Rectal smooth muscle tissue (tissue), 1 donor: ENCODE measurements around the gene ITGAL.
"Not testable (repeated sequence)": the region's sequence is repeated elsewhere in the genome, so short reads cannot be mapped to it uniquely, and the experiment has no call there.

ENCODE experiments used
- H3K27ac ChIP-seq: one replicate; pipeline ENCODE4 v1.7.0; 2013; ENCODE audit warnings: low read depth, low read length, inconsistent platforms
- H3K27me3 ChIP-seq: one replicate; pipeline ENCODE4 v1.7.0; 2013; ENCODE audit warnings: low read length; ENCODE audit not compliant: control insufficient read depth, insufficient read depth
- H3K36me3 ChIP-seq: one replicate; pipeline ENCODE4 v1.7.0; 2013; ENCODE audit warnings: low read length; ENCODE audit not compliant: control insufficient read depth, insufficient read depth
- H3K4me1 ChIP-seq: one replicate; pipeline ENCODE4 v1.7.0; 2013; ENCODE audit warnings: low read length; ENCODE audit not compliant: control insufficient read depth, insufficient read depth
- H3K4me3 ChIP-seq: one replicate; pipeline ENCODE4 v1.7.0; 2013; ENCODE audit warnings: low read length
- H3K9ac ChIP-seq: one replicate; pipeline ENCODE4 v1.7.0; 2013; ENCODE audit warnings: low read length

ITGAL gene

GRCh38 chr16:30464078-30464477, 8.5 kb upstream of the ITGAL start:
- H3K4me3 ChIP-seq = no peak overlapping the region
- no peaks in the 10 kb centered on the region for H3K36me3 ChIP-seq
- H3K4me1 ChIP-seq = no peaks in the 10 kb centered on the region

GRCh38 chr16:30470170-30470512, 2.4 kb upstream of the ITGAL start:
- Histone ChIP-seq H3K27me3 (no peaks in the 10 kb centered on the region), H3K27ac (no peak overlapping the region), H3K4me1 (no peaks in the 10 kb centered on the region), H3K9ac (no peak overlapping the region), H3K4me3 (no peak overlapping the region), H3K36me3 (no peaks in the 10 kb centered on the region)

More at GRCh38 chr16:30464078-30464477, 8.5 kb upstream of the ITGAL start:
- Histone ChIP-seq H3K27ac (no peak overlapping the region), H3K9ac (no peak overlapping the region), H3K27me3 (no peaks in the 10 kb centered on the region)

DNA sequence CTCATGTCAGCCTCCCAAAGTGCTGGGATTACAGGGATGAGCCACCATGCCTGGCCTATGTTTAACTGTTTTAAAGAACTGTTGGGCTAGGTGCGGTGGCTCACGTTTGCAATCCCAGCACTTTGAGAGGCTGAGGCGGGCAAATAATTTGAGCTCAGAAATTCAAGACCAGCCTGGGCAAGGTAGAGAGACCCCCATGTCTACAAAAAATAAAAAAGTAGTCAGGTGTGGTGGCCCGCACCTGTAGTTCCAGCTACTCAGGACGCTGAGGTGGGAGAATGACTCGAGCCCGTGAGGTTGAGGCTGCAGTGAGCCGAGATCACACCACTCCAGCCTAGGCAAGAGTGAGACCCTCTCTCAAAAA, 1.9 kb upstream of the ITGAL start:
- no peaks in the 10 kb centered on the region for H3K36me3 ChIP-seq
- H3K4me3 ChIP-seq = no peak overlapping the region
- H3K9ac ChIP-seq = no peak overlapping the region
- no peak overlapping the region for H3K27ac ChIP-seq
- H3K4me1 ChIP-seq = no peaks in the 10 kb centered on the region
- H3K27me3 ChIP-seq = no peaks in the 10 kb centered on the region

GRCh38 chr16:30473231-30474073, 910 bp downstream of the ITGAL start:
- no peaks in the 10 kb centered on the region for H3K4me1 ChIP-seq
- H3K9ac ChIP-seq = no peak overlapping the region
- peak overlapping the region; percentile 45 for H3K4me3 ChIP-seq
- no peaks in the 10 kb centered on the region for H3K36me3 ChIP-seq
- H3K27me3 ChIP-seq = no peaks in the 10 kb centered on the region
- H3K27ac ChIP-seq = no peak overlapping the region

GRCh38 chr16:30474074-30474452, 1.5 kb downstream of the ITGAL start:
- Histone ChIP-seq H3K27ac (no peak overlapping the region), H3K4me3 (peak overlapping the region; percentile 45), H3K4me1 (no peaks in the 10 kb centered on the region), H3K27me3 (no peaks in the 10 kb centered on the region), H3K36me3 (no peaks in the 10 kb centered on the region), H3K9ac (no peak overlapping the region)

GRCh38 chr16:30474684-30475083, 2.1 kb downstream of the ITGAL start:
- H3K27ac ChIP-seq = no peak overlapping the region
- no peak overlapping the region for H3K9ac ChIP-seq
- H3K36me3 ChIP-seq = no peaks in the 10 kb centered on the region
- no peak overlapping the region for H3K4me3 ChIP-seq
- H3K4me1 ChIP-seq = no peaks in the 10 kb centered on the region
- H3K27me3 ChIP-seq = no peaks in the 10 kb centered on the region

GRCh38 chr16:30476991-30477390, 4.4 kb downstream of the ITGAL start:
- Histone ChIP-seq H3K27ac (no peak overlapping the region), H3K9ac (no peak overlapping the region), H3K4me1 (no peaks in the 10 kb centered on the region), H3K36me3 (no peaks in the 10 kb centered on the region), H3K4me3 (no peak overlapping the region), H3K27me3 (no peaks in the 10 kb centered on the region)

- H3K36me3 ChIP-seq, H3K27me3 ChIP-seq: not testable (repeated sequence)
Observed at GRCh38 chr16:30477773-30478172, 5.2 kb downstream of the ITGAL start.

GRCh38 chr16:30478766-30479478, 6.4 kb downstream of the ITGAL start:
- Histone ChIP-seq H3K27ac (no peak overlapping the region), H3K9ac (no peak overlapping the region), H3K4me1 (no peaks in the 10 kb centered on the region), H3K27me3 (no peaks in the 10 kb centered on the region), H3K4me3 (no peak overlapping the region), H3K36me3 (no peaks in the 10 kb centered on the region)

More at GRCh38 chr16:30477773-30478172, 5.2 kb downstream of the ITGAL start:
- not testable (repeated sequence) for H3K9ac ChIP-seq, H3K4me3 ChIP-seq, H3K4me1 ChIP-seq, H3K27ac ChIP-seq

- Histone ChIP-seq H3K4me1 (no peaks in the 10 kb centered on the region), H3K27ac (no peak overlapping the region), H3K9ac (no peak overlapping the region), H3K36me3 (no peaks in the 10 kb centered on the region), H3K4me3 (no peak overlapping the region), H3K27me3 (no peaks in the 10 kb centered on the region)
Observed at GRCh38 chr16:30481381-30481780, 8.8 kb downstream of the ITGAL start.

GRCh38 chr16:30482366-30482765, 9.8 kb downstream of the ITGAL start:
- no peak overlapping the region for H3K4me3 ChIP-seq
- H3K9ac ChIP-seq = no peak overlapping the region
- no peaks in the 10 kb centered on the region for H3K4me1 ChIP-seq
- no peaks in the 10 kb centered on the region for H3K27me3 ChIP-seq
- H3K36me3 ChIP-seq = no peaks in the 10 kb centered on the region
- no peak overlapping the region for H3K27ac ChIP-seq

GRCh38 chr16:30484887-30485286, 12.3 kb downstream of the ITGAL start:
- Histone ChIP-seq H3K9ac (no peak overlapping the region), H3K27ac (no peak overlapping the region), H3K36me3 (no peaks in the 10 kb centered on the region)

More at GRCh38 chr16:30484887-30485286, 12.3 kb downstream of the ITGAL start:
- Histone ChIP-seq H3K4me1 (no peaks in the 10 kb centered on the region), H3K4me3 (no peak overlapping the region), H3K27me3 (no peaks in the 10 kb centered on the region)
